KG1 (cell line): ENCODE measurements around the gene FSTL1.

ENCODE experiments used
- DNase-seq: peaks from one replicate; lab custom pipeline; 2025; lab: John Stamatoyannopoulos, UW

FSTL1 gene

DNA sequence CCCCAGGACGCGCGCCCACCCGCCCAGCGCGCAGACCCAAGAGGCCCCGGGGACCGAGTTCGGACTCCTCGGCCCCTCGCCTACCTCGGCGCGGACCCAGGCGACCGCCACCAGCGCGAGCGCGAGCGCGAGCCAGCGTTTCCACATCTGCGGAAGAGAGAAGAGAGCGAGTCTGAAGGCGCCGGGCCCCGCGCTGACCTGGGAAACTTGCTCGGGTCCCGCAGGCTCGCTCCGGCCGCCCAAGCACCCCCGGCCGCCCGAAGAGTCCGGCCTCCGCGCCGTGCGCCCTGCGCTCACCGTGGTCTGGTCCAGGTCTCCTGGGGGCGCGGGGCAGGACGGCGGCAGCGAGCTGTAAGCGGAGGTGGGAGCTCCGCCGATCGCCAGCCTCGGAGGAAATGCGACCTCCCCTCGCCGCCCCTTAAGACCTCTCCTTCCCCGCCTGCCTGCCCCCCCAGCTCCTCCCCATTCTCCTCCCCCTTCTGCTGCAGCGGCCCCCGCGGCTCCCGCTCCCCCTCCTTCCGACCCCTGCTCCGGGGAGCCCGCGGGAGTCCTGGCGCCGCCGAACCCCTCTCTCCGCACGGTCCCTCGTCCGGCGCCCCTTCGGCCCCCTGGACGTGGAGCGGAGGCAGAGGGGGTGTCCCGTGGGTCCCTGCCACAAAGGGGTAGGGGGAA, at the start of gene FSTL1:
FSTL1 (minus strand) TSS at position 393 of the 672 bp plus-strand sequence; CDS start at position 147, 246 bp downstream.
- DNase-seq = no peak

- DNase-seq = no peak
Measured at GRCh38 chr3:120498556-120499346, 48.0 kb upstream of the FSTL1 start.

- no peak for DNase-seq
Measured at GRCh38 chr3:120497818-120498217, 47.0 kb upstream of the FSTL1 start.

- no peak for DNase-seq
Measured at GRCh38 chr3:120497336-120497735, 46.5 kb upstream of the FSTL1 start.

DNA sequence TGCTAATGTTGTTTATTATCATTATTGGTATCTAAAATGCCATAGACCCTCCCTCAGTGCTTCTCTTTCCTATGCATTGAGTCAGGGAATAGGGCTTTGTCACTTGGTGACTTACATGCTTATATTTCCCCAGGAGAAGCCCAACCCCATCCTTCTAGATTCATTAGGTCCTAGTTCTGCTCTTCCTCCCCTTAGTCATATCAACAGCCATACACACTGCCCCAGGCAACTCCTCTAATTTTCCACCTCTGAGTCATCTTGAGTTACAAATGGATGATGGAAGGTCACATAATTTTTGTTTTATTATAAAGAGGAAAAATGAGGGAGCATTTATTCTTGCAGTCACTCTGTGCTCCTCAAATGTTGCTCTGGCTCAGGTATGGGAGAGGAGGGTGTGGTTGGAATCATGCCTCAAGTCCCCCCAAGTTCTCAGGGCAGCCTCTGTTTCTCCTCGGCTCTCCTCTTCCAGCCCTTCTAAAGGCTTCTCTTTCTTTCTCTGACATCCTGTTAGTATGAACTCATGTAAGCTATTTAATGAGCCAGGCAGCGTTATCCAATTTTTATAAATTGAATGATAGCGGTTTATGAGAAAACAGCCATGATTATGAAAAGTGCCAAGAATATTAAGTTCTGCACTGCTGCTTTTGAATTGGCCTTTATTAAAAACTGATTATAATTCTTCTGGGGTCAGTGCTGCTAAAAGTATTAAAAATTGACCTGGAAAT, 45.6 kb upstream of the FSTL1 start:
- no peak for DNase-seq

- no peak for DNase-seq
Measured at GRCh38 chr3:120495809-120496208, 45.0 kb upstream of the FSTL1 start.

DNA sequence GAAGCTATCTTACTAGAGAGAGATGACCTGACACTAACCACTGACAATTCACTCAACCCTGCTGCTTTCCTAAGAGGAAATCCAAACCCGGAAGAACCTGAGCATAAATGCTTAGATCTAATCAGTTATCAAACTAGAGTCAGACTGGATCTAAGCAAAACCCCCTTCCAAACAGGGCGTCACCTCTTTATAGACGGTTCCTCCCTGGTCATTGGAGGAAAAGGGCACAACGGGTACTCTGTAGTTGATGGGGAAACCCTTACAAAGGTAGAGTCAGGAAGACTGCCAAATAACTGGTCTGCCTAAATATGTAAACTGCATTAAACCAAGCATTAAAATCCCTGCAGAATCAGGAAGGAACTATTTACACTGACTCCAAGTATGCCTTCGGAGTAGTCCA, 41.3 kb upstream of the FSTL1 start:
- no peak for DNase-seq

DNA sequence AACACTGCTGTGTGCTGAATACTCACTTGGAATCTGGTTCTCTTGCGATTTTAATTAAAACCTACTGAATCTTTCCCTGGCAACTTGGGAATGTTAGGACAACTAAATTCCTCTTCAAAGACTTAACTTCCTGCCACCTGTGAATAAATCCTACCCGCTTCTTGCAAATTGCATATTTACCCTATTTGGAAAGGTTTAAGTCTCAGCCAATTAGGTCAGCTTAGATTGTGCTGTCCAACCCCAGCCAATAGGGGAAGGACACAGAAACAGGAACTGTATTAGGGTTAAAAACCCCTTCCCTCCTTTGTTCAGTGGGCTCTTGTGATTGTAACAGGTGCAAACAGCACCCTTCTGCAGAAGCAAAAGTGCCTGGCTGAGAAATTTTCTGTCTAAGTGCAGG, 38.6 kb upstream of the FSTL1 start:
- no peak for DNase-seq

- no peak for DNase-seq
Measured at GRCh38 chr3:120488296-120488695, 37.5 kb upstream of the FSTL1 start.

GRCh38 chr3:120487191-120487650, 36.4 kb upstream of the FSTL1 start:
- no peak for DNase-seq

GRCh38 chr3:120481081-120481480, 30.3 kb upstream of the FSTL1 start:
- no peak for DNase-seq

DNA sequence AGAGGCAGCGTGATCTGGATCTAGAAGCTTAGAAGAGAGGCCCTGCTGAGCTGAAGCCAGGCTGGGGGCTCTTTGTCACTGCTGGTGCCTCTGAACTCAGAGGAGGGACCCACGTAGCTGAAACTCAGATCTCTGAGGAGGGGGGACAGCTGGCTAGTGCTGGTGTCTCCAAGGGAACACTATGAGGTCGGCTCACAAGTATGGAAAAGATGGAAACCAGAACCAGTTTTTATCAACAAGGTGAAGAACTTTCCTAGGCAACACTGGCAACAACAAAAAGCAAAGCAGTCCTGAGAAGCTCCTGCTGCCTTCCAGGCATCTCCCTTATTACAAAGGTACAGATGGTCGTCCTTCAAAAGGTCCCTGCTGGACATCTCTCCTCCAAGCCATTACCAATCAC, 27.0 kb upstream of the FSTL1 start:
- DNase-seq = no peak

- no peak for DNase-seq
Measured at GRCh38 chr3:120475722-120476377, 25.1 kb upstream of the FSTL1 start.

DNA sequence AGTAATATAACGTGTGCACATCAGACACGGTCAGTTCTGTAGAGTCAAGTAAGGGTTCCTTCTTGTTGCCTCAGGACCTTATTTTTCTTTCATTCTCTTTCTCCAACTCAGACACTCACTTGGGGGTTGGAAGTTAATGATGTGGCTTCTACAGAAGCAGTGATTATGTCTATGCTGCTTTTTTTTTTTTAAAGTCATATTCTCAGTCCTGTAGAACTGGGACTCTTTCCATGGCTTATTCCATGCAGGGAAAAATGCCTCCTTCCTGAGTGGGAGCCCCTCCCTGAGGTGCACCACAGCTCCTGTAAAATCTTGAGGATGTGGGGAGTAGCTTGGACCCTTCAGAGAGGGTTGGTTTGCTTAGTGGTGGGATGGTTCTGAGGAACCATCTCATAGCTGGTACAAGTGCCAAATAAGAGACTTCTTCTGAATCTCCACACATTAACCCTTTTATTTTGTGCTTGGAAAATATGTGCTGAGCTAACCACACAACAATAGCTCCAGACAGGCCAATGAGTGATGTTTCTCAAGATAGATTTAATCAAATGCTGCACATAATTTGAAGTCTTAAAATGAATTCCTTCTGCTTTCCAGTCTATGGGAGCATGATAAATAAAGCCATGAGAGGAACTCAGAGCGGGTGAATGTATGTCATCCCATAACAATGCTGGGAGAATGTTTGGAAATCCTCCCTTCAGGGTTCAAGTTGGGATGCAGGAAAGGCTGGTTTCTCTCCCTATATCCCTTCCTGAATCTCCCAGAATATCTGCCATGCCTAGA, 23.3 kb upstream of the FSTL1 start:
- DNase-seq = no peak

DNA sequence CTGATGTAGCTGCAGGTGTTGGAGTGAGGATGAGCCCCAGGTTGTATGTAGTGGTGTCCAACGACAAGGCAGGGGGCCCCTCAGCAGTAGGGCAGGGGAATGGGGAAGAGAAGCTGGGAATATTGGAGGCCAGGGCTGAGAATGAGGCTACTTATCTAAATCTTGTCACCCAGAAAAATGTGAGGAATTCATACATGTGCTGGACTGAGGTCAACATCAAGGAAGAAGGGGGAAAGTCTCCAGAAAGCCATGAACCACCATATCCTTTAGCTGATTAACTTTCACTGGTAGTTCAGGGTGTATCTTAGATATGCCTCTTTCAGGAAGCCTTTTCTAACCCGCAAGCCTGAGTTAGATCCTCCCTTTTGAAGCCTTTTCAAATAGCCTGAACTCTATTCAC, 22.6 kb upstream of the FSTL1 start:
- no peak for DNase-seq

DNA sequence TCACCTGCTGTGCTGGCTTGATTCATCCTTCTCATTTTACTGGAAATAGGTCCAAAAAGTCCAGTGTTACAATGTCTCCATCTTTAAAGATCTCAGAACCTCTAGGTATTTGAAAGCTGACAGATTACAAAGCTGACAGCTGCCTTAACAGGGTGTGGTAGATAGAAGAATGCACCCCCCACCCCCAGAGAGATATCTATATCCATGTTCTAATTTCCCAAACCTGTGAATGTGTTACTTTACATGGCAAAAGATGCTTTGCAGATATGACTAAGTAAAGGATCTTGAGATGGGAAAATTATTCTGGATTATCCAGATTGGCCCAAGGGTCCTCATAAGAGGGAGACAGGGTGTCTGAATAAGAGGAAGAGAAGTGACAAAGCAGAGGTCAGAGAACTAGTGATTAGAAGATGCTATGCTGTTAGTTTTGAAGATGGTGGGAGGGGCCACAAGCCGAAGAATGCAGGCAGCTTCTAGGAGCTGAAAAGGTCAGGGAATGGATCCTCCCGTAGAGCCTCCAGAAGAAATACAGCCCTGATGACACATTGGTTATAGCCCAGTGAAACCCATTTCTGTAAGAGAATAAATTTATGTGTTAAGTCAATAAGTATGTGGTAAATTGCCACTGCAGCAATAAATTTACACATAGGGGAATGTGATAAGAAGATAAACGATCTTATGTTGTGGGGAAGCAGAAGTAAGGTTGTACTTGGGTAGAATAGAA, 21.5 kb upstream of the FSTL1 start:
- DNase-seq = no peak

DNA sequence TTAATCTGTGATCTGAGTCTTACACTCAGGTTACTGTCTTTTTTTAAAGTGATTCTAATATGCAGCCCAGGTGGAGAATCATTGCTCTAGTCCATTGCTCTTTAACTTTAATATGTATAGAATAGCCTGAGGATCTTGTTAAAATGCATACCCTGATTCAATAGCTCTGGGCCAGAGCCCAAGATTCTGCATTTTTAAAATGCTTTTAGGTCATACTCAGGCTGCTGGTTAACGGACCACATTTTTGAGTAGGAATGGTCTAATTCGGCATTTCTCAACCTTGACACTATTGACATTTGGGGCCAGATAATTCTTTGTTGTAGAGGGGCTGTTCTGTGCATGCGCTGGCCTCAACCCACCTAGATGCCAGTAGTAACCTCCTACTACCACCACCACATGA, 20.9 kb upstream of the FSTL1 start:
- no peak for DNase-seq

DNA sequence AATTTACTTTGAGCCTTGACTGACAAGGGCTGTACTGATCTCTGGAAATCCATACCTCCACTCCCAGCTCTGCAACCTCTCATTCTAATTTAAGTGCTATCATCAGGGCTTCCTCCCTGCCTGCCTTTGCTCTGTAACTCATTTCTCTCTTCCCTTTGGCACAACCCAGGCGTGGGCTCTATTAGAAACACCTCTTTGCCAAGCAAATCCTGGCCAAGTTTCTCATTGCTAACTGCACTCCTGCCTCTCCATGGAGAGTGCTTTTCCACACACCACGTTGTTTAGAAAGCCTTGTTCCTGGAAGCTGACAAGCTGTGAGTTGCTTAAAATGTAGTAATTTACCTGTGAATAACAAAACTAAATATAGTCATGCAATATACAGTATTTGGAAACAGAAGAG, 20.1 kb upstream of the FSTL1 start:
- DNase-seq = no peak

DNA sequence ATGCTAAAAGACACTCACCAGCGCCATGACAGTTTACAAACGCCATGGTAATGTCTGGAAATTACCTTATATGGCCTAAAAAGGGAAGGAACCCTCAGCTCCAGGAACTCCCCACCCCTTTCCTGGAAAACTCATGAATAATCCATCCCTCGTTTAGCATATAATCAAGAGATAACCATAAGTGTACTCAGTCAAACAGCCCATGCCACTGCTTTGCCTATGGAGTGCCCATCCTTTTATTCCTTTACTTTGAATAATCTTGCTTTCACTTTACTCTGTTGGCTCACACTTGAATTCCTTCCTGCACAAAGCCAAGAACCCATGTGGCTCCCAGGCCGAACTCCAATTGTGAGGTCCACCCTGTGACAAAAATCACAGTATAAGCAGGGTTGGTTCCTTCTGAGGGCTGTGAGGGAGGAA, 19.1 kb upstream of the FSTL1 start:
- DNase-seq = no peak

GRCh38 chr3:120469440-120469839, 18.6 kb upstream of the FSTL1 start:
- no peak for DNase-seq
